Measurements from ENCODE around the gene ADCY4. TPM values are rescaled to one million over a fixed set of nuclear protein-coding genes. Genes with fewer than 3 reads are reported as not detected.

ADCY4 gene
- total and polyA plus RNA-seq, 2 of the 8 experiments (the other 6 are each of a cell fraction or from before 2014, with no cell fraction given), result 0.27 to 0.35 TPM

DNA sequence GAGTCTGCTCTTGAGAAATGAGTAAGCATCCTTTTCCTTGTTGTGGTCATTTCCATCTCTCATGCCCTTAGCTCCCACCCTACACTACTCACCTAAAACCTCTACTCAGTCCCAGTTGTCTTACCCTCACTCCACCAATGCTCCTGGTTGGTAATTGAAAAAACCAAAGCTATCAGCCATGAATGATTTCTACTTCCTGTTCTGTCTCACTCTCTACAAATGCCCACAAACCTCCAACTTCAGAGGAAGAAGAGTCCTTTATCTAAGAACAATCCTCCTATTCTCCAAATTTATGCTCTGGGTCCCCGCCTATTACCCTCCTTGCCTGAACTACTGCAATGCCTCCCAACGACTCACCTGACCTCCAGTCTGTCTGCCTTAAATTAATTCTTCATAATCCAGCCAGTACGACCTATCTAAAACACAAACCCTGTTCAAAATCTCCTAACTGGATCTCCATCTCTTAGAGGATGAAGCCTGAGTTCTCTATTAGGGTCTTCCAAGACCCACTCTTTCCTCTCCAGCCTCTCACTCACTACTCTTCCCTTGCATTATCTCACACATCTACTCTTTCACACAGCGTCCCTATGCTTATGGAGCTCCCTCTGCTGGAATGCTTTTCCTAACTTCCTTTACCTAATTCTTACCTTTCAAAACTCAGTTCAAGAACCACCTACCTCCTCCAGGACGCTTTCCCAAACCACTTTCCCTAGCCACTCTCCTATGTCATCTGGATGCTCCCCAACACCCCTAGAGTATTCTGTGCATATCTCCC lies 37.5 kb downstream of the ADCY4 start:
- no peak overlapping the region for H2BK20ac ChIP-seq (ENCODE audit: low read length)
- no peak overlapping the region for H3K4me2 ChIP-seq (ENCODE audit: insufficient read depth in 1 of 2, low read depth in 2 of 2, low read length in 2 of 2)
- H3K9ac ChIP-seq (replicated peaks in 1 of 4; ENCODE audit: extremely low read depth in 1 of 4, low read depth in 3 of 4, low read length in 3 of 4), result no peak overlapping the region; a peak in 1 of 7 replicates
- no peak overlapping the region for H2AFZ ChIP-seq (ENCODE audit: low read length)
- H3K4ac ChIP-seq (replicated peaks; ENCODE audit: insufficient read length, low read depth, low read length), result no peak overlapping the region
- H2BK15ac ChIP-seq (ENCODE audit: low read length), result no peak overlapping the region
- no peak overlapping the region for H2AK5ac ChIP-seq (ENCODE audit: low read depth, low read length)
- POLR2A ChIA-PET (ENCODE audit: partially characterized antibody), result interaction anchor here (0.6 to 6.1 kb wide), 16 partner anchors 10 to 102 kb away, joined by 3 to 50 read pairs (median 4); partner anchors contain the start of genes CHMP4A, CIDEB, GMPR2 and LTB4R
- H2BK5ac ChIP-seq (ENCODE audit: low read depth, low read length), result no peak overlapping the region
- CTCF ChIA-PET (ENCODE audit: partially characterized antibody), result interaction anchor here (0.6 to 9.0 kb wide), 34 partner anchors 11 to 1040 kb away, joined by 3 to 163 read pairs (median 5); partner anchors contain the start of genes CIDEB, GMPR2, IPO4 and KHNYN
- H4K8ac ChIP-seq (ENCODE audit: extremely low read depth, insufficient read depth, low read length), result no peak overlapping the region
- H3K18ac ChIP-seq (ENCODE audit: extremely low read depth, low read length), result no peak overlapping the region
- H3K56ac ChIP-seq (replicated peaks; ENCODE audit: insufficient read length, low read depth, low read length), result no peak overlapping the region
- H3K79me2 ChIP-seq (ENCODE audit: control insufficient read depth in 1 of 2, insufficient read depth in 2 of 2, low read length in 2 of 2), result peaks cover 4 to 13% of the 10 kb centered on the region in 2 experiments; a peak in 2 of 4 replicates
- H2BK12ac ChIP-seq (ENCODE audit: low read depth, low read length), result no peak overlapping the region
- no peak overlapping the region for H3K4me3 ChIP-seq (ENCODE audit: extremely low read depth in 1 of 4, insufficient read depth in 2 of 4, low read depth in 3 of 4, low read length in 4 of 4)
- H3K23ac ChIP-seq (ENCODE audit: insufficient read length), result no peak overlapping the region
- WGBS, 2 experiments (ENCODE audit: extremely low coverage in 1 of 2, insufficient coverage in 1 of 2, insufficient read length in 1 of 2, insufficient replicate concordance in 2 of 2, low coverage in 1 of 2, low lambda C conversion rate in 2 of 2, missing lambda C conversion rate in 1 of 2), result 64% methylated on average over 5 of the region's 5 CpGs; no CpG with 5 or more reads in 1 of the 2 experiments
- H3K27me3 ChIP-seq (replicated peaks in 1 of 4; ENCODE audit: control insufficient read depth in 3 of 4, extremely low read depth in 1 of 4, insufficient read depth in 3 of 4, low read length in 3 of 4), result no peaks in the 10 kb centered on the region
- H3K9me3 ChIP-seq (ENCODE audit: insufficient read depth in 2 of 2, low read depth in 1 of 2, low read length in 1 of 2), result no peaks in the 10 kb centered on the region; a peak in 1 of 4 replicates
- peaks cover 0 to 7% (median 4%) of the 10 kb centered on the region in 4 experiments; a peak in 5 of 7 replicates for H3K4me1 ChIP-seq (replicated peaks in 1 of 4; ENCODE audit: control insufficient read depth in 3 of 4, insufficient read depth in 4 of 4, low read length in 3 of 4)
- TF ChIP-seq, protein P1, sequence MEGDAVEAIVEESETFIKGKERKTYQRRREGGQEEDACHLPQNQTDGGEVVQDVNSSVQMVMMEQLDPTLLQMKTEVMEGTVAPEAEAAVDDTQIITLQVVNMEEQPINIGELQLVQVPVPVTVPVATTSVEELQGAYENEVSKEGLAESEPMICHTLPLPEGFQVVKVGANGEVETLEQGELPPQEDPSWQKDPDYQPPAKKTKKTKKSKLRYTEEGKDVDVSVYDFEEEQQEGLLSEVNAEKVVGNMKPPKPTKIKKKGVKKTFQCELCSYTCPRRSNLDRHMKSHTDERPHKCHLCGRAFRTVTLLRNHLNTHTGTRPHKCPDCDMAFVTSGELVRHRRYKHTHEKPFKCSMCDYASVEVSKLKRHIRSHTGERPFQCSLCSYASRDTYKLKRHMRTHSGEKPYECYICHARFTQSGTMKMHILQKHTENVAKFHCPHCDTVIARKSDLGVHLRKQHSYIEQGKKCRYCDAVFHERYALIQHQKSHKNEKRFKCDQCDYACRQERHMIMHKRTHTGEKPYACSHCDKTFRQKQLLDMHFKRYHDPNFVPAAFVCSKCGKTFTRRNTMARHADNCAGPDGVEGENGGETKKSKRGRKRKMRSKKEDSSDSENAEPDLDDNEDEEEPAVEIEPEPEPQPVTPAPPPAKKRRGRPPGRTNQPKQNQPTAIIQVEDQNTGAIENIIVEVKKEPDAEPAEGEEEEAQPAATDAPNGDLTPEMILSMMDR (IDR thresholded peaks at IDR 0.05; ENCODE audit: control extremely low read depth in 1 of 3, insufficient read depth in 1 of 3, low read depth in 1 of 3, low read length in 3 of 3), result peak in 2 of 3 experiments; percentile 61 to 68; a peak in 3 of 4 replicates
- TF ChIP-seq, protein P2, sequence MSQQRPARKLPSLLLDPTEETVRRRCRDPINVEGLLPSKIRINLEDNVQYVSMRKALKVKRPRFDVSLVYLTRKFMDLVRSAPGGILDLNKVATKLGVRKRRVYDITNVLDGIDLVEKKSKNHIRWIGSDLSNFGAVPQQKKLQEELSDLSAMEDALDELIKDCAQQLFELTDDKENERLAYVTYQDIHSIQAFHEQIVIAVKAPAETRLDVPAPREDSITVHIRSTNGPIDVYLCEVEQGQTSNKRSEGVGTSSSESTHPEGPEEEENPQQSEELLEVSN (IDR thresholded peaks at IDR 0.05), result no peak
- TF ChIP-seq BRCA1 (IDR thresholded peaks at IDR 0.05; ENCODE audit: low read depth, low read length) (no peak), RAD21 (IDR thresholded peaks at IDR 0.05 in 1 of 2, conservative IDR thresholded peaks at IDR 0.05 in 1 of 2; ENCODE audit: low read depth in 2 of 2, low read length in 2 of 2) (peak; percentile 22 to 35; a peak in 2 of 4 replicates), CHD2 (IDR thresholded peaks at IDR 0.05; ENCODE audit: low read length) (no peak), RNF2 (IDR thresholded peaks at IDR 0.05; ENCODE audit: borderline replicate concordance, low read depth, low read length, missing control alignments, poor library complexity, severe bottlenecking) (no peak)
- no peak overlapping the region for H3K27ac ChIP-seq (ENCODE audit: low read depth, low read length)
- peaks cover 5% of the 10 kb centered on the region; the same call in 1 of the 2 replicates for H3K79me1 ChIP-seq (ENCODE audit: low read depth, low read length)
- FAIRE-seq (no peak), DNase-seq (ENCODE audit: low read depth in 1 of 2, low spot score in 2 of 2) (no peak)
- H3K36me3 ChIP-seq (ENCODE audit: control insufficient read depth in 2 of 4, insufficient read depth in 4 of 4, low read length in 3 of 4), result peaks cover 9 to 17% (median 11%) of the 10 kb centered on the region in 4 experiments; a peak in 7 of 8 replicates
- no peak overlapping the region for H4K5ac ChIP-seq (ENCODE audit: insufficient read length, low read depth, low read length)
- no peak overlapping the region for H3K14ac ChIP-seq (ENCODE audit: insufficient read length)
- no peak overlapping the region for H4K91ac ChIP-seq (replicated peaks; ENCODE audit: insufficient read length, low read length)
- peaks cover 1 to 2% of the 10 kb centered on the region in 2 experiments for H4K20me1 ChIP-seq (replicated peaks in 1 of 2; ENCODE audit: control insufficient read depth in 1 of 2, insufficient read depth in 2 of 2, low read length in 2 of 2)
- H2BK120ac ChIP-seq (replicated peaks; ENCODE audit: low read depth, low read length), result no peak overlapping the region
- peaks cover 4% of the 10 kb centered on the region; the same call in 1 of the 2 replicates for H3K23me2 ChIP-seq (ENCODE audit: low read depth, low read length)
